Activated CD4-positive, alpha-beta T cell treated with anti-CD3 and anti-CD28 coated beads, Interleukin-2, Interleukin-6, amounts not matched to agents 100 ng/mL and 50 ng/mL, durations not matched to agents 16 hours and 8 hours (primary cell): ENCODE results near the gene RASA2.

Experiments used
- DNase-seq: peaks from one replicate; pipeline ENCODE4 v3.0.0-alpha.2; 2020

The RASA2 gene

DNA sequence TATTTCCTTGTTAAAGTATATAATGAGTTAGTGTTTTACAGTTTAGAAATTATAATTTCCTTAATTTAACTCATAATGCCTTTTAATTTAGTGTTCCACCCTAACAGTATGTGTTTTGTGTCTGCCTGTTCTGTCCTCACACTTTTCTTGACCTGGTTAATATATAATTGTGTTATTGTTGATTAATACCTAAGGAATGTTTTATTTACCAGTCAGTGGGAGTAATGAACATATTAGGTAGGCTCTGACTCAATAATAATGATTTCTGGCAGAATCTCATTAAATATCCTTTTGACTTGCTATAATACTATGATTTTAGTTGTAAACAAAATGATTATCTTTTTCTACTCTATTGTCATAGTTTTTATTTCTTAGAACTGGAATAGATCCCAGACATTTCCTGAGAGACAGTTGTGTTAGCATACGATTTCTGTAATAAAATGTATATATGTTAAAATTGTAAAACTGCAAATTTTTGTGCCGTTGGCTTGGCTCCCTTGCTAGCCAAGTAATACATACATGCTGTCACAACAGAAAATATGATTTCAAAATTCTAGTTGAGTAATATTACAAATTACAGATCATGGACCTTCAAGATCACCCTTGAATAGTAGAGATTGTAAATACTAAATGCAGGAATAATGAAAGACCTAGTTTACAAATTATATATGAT is 51.9 kb downstream of the RASA2 start:
- DNase-seq = no peak

DNA sequence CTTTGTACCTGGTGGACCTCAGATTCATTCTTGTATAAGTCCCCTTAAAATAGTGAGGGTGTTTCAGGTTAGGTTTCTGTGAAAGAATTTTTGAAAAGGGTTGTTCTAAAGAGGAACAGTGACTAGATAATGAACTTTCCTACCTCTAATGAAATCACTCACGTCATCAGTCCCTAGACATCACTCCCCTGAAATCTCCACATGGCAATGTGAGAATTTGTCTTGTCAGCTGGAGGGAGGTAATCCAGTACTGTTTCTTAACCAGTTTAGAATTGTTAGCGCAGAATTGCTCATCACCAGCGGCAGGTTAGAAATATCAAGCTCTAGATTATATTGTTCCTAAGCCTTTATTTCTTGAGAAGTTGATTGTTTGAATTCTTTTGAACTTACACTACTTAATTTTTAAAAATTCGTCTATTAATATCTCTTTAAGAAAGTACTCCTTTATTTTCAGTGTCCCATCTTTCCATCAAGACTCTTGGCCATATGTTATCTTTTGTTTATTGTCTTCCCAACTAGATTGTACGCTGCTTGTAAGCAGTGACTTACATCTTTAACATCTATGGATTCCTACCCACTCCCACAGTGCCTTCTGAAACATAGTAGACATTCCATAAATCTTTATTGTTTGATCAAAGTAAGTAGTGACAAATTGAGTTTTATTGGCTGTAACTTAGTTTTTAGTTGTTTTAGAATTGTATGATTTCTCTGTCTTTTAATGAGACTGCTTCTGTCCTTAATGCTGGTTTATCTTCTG is 52.8 kb downstream of the RASA2 start:
- DNase-seq = no peak

DNA sequence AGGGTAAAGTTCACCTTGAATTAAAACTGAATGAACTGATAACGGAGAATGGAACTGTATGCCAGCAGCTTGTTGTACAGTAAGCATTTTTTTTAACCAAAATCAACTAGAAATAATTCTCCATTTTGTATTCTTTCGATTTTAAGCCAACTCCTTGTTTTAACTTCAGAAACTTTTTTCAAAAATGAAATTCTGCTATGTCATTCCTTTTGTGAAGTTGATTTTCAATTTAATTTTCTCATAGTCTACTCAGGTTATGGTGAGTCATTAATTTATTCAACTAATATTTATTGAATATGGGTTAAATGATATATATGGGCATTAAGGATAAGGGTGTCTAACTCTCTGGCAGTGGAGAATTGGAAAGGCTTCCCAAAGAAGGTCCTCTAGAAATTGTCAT is 53.7 kb downstream of the RASA2 start:
- no peak for DNase-seq

DNA sequence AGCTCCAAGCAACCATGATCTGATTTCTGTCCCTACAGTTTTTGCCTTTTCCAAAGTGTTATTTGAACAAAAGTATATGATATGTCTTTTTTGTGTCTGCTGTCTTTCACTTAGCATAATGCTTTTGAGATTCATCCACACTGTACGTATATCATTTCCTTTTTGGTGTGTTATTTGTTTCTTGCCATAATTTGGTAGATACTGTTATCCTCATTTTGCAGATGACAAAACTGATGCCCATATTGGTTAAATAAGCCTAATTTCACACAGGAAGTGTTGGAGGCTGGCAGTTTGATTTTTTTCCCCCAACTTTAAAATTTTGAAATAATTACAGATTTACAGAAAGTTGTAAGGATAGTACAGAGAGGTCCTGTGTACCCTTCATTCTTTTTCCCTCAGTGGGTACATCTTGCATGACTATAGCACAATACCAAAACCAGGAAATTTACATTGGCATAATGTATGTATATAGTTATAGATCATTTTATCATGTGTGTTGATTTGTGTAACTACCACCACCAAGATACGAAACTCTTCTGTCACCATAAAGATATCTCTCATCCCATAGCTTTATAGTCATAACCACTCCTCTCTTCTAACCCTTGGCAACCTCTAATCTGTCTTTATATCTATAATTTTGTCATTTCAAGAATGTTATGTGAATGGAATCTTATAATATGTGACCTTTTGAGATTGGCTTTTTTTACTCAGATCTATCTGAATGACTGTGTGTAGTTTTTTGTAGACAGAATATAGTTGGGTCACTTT is 55.6 kb downstream of the RASA2 start:
- DNase-seq = peak; percentile 76

DNA sequence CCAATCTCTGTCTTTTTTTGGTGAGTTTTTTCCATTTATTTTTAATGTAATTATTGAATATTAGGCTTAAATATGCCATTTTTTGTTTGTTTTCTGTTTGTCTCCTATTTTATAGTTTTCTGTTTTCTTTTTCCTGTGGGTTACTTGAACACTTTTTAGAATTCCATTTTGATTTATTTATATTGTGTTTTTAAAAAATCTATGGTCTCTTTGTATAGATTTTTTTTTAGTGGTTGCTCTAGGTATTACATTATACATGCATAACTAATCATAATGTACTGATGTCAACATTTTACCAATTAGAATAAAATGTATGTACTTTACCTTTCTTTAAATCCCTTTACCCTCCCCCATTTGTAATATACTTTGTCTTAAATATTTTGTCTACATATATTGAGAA is 56.2 kb downstream of the RASA2 start:
- DNase-seq = no peak

DNA sequence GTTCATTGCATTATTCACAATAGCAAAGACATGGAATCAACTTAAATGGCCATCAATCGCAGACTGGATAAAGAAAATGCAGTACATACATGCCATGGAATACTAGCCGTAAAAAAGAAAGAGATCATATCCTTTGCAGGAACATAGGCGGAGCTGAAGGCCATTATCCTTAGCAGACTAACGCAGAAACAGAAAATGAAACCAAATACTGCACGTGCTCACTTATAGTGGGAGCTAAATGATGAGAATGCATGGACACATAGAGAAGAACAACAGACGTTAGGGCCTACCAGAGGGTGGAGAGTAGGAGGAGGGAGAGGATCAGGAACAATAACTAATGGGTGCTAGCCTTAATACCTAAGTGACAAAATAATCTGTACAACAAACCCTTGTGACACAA is 57.9 kb downstream of the RASA2 start:
- peak; percentile 59 for DNase-seq

DNA sequence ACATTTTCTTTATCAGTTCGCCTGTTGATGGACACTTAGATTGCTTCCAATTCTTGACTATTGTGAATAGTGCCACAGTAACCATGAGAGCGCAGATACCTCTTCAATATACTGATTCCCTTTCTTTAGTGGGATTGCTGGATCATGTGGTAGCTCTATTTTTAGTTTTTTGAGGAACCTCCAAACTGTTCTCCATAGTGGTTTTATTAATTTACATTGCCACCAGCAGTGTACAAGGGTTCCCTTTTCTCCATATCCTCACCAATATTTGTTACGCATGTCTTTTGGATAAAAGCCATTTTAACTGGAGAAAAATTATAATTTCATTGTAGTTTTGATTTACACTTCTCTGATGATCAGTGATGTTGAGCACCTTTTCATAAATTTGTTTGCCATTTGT is 59.3 kb downstream of the RASA2 start:
- no peak for DNase-seq

DNA sequence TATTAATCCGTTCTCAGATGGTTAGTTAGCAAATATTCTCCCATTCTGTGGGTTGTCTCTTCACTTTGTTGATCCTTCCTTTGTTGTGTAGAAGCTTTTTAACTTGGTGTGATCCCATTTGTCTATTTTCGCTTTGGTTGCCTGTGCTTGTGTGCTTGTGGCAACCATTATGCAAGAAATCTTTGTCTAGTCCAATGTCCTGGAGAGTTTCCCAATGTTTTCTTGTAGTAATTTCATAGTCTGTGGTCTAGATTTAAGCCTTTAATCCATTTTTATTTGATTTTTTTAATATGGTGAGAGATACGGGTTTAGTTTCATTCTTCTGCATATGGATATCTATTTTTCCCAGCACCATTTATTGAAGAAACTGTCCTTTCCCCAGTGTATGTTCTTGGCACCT is 59.8 kb downstream of the RASA2 start:
- DNase-seq = no peak

DNA sequence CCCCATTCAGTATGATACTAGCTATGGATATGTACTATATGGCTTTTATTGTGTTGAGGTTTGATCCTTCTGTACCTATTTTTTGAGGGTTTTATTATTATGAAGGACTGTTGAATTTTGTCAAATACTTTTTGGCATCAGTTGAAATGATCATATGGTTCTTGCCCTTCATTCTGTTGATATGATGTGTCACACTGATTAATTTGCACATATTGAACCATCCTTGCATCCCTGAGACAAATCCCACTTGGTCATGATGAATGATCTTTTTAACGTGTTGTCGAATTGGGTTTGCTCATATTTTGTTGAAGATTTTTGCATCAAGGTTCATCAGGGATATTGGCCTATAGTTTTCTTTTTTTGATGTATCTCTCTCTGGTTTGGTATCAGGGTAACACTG is 61.0 kb downstream of the RASA2 start:
- DNase-seq = no peak

DNA sequence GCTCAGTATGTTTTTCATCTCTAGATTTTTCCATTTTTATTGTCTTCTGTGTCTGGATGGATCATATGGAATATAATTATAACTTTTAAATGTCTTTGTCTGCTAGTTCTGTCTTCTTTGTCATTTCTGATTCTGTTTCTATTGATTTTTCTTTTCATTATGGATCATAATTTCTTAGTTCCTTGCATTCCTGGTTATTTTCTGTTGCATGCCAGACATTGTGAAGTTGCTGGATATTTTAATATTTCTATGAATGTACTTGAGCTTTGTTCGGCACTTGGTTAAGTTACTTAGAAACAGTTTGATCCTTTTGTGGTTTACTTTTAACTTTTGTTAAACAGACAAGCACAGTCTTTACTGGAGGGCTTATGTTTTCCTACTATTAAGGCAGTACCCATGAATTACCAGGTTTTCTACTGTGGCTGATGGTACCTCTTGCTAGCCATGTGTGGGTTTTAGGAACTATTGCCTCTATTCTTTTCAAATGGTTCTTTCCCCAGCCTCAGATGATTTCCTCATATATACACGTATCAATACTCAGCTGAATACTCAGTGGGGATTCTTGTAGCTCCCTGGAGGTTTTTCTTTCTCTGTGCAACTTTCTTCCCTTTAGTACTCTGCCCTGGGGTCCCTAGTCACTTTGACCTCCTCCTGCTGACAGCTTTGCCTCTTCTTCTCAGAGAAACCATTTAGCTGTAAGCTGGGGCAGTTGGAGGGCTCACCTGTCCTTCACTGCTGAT is 64.3 kb downstream of the RASA2 start:
- DNase-seq = no peak

DNA sequence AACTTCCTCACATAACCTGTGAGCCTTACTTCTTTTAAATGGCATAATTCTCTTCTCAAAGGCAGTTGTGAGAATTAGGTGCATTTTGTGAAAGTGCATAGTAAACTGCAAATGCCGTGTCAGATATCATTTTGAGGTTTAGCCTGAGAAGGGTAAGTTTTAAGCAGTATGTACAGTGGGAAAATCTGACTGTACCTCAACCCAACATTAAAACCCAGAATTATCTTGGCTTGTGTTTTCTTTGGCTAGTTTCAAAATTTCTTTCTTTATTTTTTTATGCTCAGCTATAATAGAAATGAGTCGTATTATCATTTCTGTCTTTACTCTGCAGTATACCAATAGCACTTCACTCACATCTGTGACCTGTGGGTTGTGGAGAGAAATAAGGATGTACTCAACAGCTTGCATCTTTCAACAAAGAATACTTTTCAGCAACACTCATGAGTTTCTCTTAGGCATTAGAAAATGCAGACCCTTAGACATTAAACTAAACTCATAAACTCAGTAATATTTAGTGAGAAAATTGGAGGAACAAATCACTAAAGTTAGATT is 65.7 kb downstream of the RASA2 start:
- DNase-seq = peak; percentile 63

DNA sequence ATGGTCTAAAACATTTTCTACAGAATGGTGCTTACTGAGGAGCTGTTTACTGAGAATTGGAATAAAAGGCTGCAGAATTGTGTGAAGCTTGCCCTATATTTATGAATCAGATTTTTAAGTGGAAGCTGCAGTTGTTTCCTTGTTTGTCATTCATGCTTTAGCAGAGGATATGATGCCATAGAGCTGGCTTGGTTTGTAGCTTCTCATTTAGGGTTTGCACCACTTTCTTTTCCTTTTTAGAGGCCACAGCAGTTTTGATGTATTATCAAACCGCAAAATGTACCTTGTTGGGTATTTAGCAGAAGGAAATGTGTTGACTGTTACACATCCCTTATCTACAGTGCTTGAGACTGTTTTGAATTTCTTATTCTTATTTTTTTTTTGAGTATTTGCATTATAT is 66.2 kb downstream of the RASA2 start:
- DNase-seq = peak; percentile 86

DNA sequence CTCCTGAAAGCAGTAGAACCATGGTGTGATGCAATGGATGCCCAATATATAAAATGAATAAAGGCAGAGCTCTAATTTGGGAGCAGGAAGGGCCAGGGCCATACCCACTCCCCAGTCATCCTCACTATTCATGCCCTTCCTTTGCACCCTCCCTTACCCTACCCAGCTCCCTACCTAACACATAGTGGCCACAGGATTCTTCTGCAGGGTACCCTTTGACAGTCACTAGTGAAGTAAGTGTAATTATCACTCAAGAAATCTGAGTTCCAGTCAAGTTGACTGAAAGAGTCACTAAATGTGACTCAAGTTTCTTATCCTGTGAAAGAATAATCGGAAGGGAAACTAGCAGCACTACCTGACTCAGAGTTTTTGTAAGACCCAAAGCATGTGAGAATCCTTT is 69.2 kb downstream of the RASA2 start:
- DNase-seq = peak; percentile 80

DNA sequence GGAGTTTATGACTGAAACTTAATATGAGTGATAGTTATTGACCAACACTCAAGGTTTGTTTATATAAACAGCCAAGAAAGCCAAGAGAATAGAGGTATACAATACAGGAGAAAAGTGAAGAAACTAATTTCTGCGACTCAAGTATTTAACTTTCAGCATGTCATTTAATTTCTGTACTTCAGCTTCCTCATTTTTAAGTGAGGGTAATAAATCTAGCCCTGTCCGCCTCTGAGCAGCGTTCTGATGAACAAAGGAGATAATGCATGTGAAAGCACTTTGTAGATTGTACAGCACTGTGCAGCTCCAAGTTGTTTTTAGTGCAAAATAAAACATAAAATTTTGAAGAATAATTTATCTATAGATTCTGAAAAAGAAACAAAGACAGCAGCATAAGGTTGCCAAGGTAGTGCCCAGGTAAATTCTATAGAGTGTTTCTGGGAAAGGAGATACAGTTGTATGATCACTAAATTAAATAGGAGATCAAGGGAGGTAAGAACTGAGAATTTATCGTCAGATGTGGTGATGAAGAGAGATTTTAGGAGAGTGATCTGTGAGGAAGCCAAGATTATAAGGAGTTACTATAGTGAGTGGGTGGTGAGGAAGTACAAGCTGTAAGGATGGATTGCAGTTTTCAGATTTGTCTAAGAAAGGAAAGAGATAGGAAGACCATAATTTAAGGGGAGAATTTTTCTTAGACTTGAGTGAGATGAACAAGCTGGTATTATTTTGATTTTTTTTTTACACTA is 71.3 kb downstream of the RASA2 start:
- no peak for DNase-seq

DNA sequence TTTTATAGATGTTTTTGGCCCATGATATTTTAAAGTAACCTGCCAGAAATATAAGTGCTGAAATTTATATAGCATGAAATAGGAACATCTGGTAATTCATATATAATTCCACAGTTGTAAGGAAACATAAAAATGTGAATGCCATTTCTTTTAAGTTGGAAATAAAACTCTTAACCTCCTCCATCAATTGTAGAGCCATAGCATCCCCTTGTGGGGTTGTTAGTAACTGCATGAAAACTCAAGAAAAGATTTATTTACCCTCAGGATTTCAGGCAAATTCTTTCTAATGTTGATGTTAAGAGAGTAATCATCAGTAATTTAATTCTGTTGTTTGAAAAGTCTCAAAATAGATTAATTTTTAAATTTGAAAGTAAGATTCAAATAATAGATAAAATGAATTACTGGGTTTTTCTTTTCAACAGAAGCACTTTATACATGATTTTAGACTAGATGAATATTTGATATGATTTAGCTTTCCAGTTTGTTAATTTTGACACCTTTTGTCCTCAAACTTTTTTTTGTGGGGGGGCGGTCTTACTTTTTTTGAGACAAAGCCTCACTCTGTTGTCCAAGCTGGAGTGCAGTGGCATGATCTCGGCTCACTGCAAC is 74.7 kb downstream of the RASA2 start:
- DNase-seq = peak; percentile 76

DNA sequence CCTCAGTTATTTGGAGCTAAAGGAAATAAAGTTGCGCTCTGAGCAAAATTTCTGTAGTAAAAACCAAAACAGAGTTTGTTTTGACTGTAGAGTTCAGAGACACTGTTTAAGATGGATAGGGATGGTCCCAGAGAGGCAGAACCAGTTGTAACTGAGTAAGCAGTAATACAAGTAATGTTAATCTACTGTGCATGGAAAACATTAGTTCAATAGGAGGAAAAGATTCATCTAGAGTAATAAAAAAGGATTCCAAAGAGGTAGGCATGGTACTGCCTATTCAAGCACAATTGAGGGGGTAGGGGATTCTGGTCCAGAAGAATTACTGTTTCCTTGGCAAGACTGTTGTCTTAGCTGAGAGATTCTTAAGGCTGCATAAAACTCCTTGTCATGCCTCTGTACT is 77.4 kb downstream of the RASA2 start:
- DNase-seq = no peak

DNA sequence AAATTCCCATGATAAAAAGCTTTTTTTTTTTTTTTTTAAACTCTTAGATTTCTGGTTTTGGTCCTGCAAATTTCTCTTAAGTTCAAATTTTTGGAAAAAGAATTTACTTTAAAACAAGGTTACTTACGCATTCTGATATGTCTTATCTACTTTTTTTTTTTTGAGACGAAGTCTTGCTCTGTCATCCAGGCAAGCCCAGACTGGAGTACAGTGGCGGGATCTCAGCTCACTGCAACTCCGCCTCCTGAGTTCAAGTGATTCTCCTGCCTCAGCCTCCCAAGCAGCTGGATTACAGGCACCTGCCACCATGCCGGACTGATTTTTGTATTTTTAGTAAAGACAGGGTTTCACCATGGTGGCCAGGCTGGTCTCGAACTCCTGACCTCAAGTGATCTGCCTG is 83.2 kb downstream of the RASA2 start:
- DNase-seq = no peak

DNA sequence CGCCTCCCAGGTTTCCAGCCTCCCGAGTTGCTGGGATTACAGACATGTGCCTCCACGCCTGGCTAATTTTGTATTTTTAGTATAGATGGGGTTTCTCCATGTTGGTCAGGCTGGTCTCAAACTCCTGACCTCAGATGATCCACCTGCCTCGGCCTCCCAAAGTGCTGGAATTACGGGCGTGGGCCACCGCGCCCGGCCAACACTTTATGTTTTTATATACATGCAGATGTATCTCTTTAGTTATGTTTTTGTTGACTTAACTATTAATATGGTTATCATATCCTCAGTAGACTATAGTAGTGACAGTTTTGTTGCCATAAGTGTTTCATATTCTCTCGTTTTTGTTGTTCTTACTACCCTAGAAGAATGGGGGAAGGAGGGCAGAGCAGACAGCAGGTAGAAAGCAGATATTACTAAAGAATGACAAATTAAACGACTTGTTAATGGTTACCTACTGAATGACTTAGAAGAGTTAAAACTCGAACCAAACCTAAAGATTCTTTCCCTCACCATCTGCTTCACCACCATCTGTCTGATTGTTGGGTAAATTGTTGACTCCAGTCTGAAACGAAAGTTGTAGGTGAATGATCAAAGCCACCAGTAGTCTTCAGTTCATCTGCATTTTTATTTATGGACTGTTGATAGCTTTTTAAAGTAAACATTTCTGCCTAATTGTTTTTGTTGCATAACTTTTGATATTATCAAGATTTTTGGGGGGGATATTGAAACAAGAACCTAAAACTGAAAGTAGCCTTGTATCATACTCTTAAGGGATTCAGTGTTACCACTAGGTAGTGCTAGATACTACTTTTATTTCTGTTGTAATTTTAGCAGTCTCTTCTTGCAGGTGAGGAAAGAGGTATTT is 89.3 kb downstream of the RASA2 start:
- peak; percentile 9 for DNase-seq

DNA sequence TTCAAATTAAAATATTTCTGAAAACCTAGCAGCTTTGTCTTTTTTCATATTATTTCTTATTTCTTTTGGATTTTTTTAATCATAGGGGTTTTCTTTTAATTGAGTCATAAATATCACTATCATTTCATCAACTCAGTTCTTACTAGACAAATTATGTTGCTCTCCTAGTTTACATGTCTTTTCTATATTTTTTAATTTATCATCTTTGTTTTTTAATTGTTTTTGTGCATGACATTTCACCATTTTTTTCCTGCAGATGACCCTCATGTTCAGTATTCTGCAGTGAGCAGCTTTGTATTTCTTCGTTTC is 89.9 kb downstream of the RASA2 start:
- no peak for DNase-seq

DNA sequence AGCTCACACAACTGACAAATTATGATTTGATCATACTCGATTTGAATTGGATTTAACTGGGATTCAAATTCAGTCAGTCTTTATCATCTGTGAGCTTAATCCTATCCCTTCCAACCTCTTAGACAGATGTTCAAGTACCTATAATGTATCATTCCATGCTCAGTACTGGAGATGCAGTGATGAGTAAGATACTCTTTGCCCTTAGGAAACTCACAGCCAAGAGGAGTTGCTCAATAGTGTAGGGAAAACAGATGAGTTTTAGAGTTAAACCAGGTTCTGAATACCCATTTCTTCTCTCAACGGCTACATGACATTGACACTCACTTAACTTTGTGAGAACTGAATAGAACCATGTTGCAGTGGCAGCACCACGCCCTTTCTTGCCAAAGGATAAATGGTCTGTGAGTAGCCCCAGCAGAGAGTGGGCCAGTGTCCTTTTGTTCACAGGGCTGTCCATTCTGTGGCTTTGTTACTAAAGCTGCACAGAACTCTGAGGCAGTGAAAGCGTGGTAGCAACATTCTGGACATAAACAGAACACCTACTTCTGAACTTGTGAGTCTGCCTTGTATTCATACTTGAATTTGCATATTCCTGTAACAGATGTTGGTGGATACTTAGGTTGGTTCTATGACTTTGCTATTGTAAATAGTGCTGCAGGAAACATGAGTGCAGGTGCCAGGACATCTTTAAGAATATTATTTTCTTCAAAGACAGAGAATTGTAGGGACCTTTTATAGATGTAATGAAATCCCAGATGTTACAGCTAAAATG is 91.6 kb downstream of the RASA2 start:
- no peak for DNase-seq
